ENCODE results near the gene ANXA11. TPM values are rescaled to one million over a fixed set of nuclear protein-coding genes. Genes with fewer than 3 reads are reported as not detected.
"Not testable (repeated sequence)": the region's sequence is repeated elsewhere in the genome, so short reads cannot be mapped to it uniquely, and the experiment has no call there.

The ANXA11 gene
- total RNA-seq, 2 donors from 2014 or later: 68.2 to 71.9 TPM

DNA sequence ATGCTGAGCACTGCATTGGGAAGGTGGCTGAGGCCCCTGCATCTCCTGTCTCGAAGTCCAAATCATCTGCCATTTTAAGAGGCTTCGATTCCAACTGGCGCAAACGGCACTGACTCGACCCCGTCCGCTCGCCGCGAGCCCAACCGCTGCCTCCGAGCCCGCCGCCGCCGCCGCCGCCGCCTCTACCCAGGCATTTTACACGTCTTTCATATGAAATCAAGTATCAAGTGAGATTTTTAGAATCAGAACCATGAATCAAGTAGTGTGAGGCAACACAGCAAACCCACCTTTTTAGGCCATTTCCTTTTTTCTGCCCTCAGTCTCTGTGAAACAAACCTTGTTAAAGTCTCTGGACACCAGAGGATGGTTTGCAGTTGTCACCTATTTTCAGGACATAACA is 42.3 kb upstream of the ANXA11 start:
- DNase-seq; intact Hi-C loops (cut with DNase I); H3K9me3 ChIP-seq; H3K4me1 ChIP-seq; H3K36me3 ChIP-seq (replicated peaks in 1 of 2; ENCODE audit: insufficient read depth in 1 of 2, low read depth in 2 of 2); H3K4me3 ChIP-seq; H3K27me3 ChIP-seq; ATAC-seq; H3K27ac ChIP-seq: not testable (repeated sequence)
- WGBS, 2 donors: 86 to 90% methylated on average over 8 to 18 of the region's 20 CpGs

DNA sequence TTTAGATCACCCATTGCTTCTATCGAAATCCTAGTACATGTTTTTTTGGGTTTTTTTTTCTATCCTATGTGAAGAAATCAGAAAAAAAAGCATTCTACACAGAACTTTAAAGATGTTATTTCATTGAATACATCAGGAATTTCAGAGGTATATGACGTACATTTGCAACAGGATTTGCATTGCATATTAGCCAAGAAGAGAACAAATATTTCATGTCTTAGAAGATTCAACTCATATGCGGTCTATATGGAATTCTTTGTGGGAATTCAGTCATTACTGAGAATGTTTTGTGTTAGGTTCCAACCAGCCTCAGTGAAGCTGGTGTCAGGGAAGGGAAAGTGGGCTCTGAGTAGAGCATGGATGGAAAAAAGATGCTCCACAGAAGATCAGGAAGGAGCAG is 39.0 kb upstream of the ANXA11 start:
- intact Hi-C loops (cut with DNase I); DNase-seq: not testable (repeated sequence)
- whole genome bisulfite sequencing, 2 donors: 65 to 87% methylated on average over 3 of the region's 3 CpGs

DNA sequence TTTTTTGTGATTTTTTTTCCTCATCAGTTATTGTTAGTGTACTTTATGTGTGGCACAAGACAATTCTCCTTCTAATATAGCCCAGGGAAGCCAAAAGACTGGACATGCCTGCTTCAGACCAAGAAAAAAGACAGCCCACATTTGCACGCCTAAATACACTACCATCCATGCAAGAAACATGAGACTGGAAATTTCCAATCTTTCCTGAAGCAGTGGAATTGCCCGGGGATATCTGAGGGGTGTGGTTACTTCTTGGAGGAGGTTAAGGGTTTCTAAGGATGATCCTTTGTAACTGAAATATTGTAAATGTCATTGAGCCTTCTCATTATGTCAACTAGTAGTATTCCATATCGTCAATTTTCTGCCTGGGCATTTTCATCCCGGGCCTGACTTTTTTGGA is 37.0 kb upstream of the ANXA11 start:
- DNase-seq; H3K27ac ChIP-seq; intact Hi-C loops (cut with DNase I); H3K4me1 ChIP-seq; H3K4me3 ChIP-seq; H3K27me3 ChIP-seq; H3K36me3 ChIP-seq (replicated peaks in 1 of 2; ENCODE audit: insufficient read depth in 1 of 2, low read depth in 2 of 2); H3K9me3 ChIP-seq; ATAC-seq: not testable (repeated sequence)
- WGBS, 2 donors: 80% methylated on average over 1 of the region's 4 CpGs; no CpG with 5 or more reads in 1 of the 2 donors

More for the DNA sequence above, 39.0 kb upstream of the ANXA11 start:
- not testable (repeated sequence) for ATAC-seq; H3K4me3 ChIP-seq; H3K36me3 ChIP-seq (replicated peaks in 1 of 2; ENCODE audit: insufficient read depth in 1 of 2, low read depth in 2 of 2); H3K27ac ChIP-seq; H3K9me3 ChIP-seq; H3K4me1 ChIP-seq; H3K27me3 ChIP-seq

DNA sequence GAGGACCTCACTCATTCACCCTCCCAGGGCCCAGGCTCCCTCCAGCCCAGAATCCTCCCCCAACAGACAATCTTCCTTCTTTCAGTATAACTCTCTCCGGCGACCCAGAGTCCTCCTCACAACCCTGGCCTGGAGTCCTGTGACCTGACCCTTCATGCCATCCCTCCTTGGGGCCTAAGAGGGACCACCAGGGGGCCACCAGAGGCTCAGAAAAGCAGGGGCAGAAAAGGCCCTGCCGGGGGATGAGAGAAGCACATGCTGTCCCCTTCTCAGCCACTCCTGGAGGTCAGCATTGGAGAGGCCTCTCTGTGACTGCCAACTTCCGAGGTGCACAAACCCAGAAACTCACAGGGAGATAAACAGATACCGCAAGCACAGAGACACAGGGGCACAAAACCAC is 31.1 kb upstream of the ANXA11 start:
- H3K9me3 ChIP-seq; H3K4me1 ChIP-seq; H3K27me3 ChIP-seq; ATAC-seq; H3K27ac ChIP-seq; intact Hi-C loops (cut with DNase I); H3K36me3 ChIP-seq (replicated peaks in 1 of 2; ENCODE audit: insufficient read depth in 1 of 2, low read depth in 2 of 2); DNase-seq; H3K4me3 ChIP-seq: not testable (repeated sequence)
- 79% methylated on average over 3 of the region's 5 CpGs; no CpG with 5 or more reads in 1 of the 2 donors for WGBS, 2 donors

DNA sequence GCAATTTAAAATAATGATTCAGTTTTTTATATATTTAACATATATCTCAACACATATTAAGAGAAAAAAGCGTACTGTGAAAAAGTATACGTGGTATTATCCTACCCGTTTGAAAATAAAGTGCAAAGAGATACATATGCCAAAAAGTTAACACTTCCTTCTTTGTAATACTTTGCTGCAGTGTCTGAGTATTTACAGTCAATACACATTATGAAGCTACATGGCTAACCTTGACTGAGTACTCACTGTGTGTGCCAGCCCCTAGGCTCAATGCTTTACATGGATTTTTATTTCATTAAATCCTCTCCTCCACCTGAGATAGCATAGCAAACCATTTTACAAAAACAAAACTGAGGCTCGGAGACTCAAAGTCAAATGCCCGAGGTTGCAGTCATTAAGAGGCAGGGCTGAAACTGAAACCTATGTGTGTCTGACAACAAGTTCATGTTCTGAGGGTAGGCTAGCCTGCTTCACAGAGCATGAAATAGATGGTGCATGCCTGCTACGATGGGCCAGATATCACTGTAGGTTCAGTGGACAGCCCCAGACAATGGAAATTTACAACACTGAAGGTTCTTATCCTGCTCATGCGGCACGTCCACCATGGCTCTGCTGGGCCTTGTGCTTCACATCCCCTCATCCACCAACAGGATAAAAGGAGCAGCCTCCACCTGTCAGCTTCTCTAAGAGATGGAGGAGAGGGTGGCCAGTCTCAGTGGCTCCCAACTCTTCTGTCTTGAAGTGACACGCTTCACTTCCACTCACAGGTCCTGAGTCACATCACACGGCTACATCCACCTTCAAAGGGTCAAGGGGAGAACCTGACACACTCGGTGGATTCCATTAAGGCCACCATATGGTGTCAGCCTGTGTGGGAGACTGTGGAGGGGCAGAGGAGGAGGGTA is 29.2 kb upstream of the ANXA11 start:
- intact Hi-C loops (cut with DNase I); ATAC-seq; DNase-seq; H3K9me3 ChIP-seq; H3K4me1 ChIP-seq; H3K36me3 ChIP-seq (replicated peaks in 1 of 2; ENCODE audit: insufficient read depth in 1 of 2, low read depth in 2 of 2); H3K27me3 ChIP-seq; H3K4me3 ChIP-seq; H3K27ac ChIP-seq: not testable (repeated sequence)
- WGBS, 2 donors: 69 to 75% methylated on average over 11 of the region's 11 CpGs

DNA sequence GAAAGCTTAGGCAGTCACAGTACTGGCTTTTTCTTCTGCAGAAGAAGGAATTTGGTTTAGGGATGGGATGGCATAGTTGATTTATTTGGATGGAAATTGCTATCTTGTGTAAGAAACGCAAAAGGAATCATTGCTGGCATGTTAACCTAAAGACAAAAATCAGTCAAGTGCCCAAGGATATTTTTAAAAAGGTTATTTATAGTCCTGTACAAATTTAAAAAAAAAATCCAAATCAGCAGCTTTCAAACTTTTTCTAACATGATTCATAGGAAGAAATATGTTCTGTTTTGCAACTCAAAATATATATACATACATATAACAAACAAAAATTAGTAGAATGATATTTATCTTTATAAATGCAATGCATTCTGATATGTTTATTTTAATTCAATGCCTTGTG is 28.5 kb upstream of the ANXA11 start:
- H3K36me3 ChIP-seq (replicated peaks in 1 of 2; ENCODE audit: insufficient read depth in 1 of 2, low read depth in 2 of 2); H3K27ac ChIP-seq; H3K27me3 ChIP-seq; DNase-seq; H3K4me1 ChIP-seq; H3K4me3 ChIP-seq; H3K9me3 ChIP-seq; ATAC-seq; intact Hi-C loops (cut with DNase I): not testable (repeated sequence)
- 63 to 65% methylated on average over 1 of the region's 1 CpG for WGBS, 2 donors

DNA sequence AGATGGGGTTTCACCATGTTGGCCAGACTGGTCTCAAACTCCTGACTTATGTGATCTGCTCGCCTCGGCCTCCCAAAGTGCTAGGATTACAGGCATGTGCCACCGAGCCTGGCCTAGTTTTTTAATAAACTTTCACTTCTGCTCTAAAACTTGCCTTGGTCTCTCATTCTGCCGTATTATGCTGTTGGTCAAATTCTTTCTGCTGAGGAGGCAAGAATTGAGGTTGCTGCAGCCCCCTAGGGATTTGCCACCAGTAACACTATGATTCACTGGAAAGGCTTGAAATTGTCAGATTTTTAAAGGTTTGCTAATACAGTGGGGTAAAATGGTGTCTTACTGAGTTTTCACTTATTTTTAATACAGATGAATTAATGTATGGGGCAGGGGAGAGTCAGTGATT is 21.4 kb upstream of the ANXA11 start:
- H3K9me3 ChIP-seq; DNase-seq; H3K27ac ChIP-seq; H3K27me3 ChIP-seq; intact Hi-C loops (cut with DNase I); H3K4me1 ChIP-seq; H3K4me3 ChIP-seq; H3K36me3 ChIP-seq (replicated peaks in 1 of 2; ENCODE audit: insufficient read depth in 1 of 2, low read depth in 2 of 2): not testable (repeated sequence)
- WGBS, 2 donors: 80% methylated on average over 4 of the region's 4 CpGs
- peak; percentile 18 for ATAC-seq

DNA sequence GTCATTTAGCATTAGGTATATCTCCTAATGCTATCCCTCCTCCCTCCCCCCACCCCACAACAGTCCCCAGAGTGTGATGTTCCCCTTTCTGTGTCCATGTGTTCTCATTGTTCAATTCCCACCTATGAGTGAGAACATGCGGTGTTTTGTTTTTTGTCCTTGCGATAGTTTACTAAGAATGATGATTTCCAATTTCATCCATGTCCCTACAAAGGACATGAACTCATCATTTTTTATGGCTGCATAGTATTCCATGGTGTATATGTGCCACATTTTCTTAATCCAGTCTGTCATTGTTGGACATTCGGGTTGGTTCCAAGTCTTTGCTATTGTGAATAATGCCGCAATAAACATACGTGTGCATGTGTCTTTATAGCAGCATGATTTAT is 17.7 kb upstream of the ANXA11 start:
- not testable (repeated sequence) for DNase-seq; ATAC-seq; H3K27me3 ChIP-seq; H3K4me3 ChIP-seq; H3K36me3 ChIP-seq (replicated peaks in 1 of 2; ENCODE audit: insufficient read depth in 1 of 2, low read depth in 2 of 2); H3K27ac ChIP-seq; H3K9me3 ChIP-seq; H3K4me1 ChIP-seq
- 20% methylated on average over 1 of the region's 5 CpGs; no CpG with 5 or more reads in 1 of the 2 donors for WGBS, 2 donors
- intact Hi-C loops (cut with DNase I): loop anchor here (5.0 kb wide), 1 partner anchor 81 kb away; no protein-coding TSS in a partner anchor

DNA sequence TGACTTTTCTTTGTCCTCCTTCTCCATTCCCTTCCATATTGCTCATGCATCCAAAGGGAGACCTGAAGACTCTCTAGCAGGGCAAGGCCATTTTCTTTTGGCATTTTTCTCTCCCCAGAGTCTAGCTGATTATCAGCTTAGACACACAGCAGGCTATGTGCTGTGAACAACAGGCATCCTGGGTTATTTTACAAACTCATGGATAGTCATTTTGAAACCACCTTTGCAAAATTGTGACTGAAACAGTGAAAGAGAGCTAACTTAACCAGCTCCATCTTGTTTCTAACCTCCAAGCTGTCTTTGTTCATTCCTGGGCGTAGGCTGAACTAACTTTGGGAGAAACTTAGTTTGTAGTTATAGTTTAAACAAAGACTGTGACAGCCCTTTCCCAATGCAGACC is 13.5 kb upstream of the ANXA11 start:
- WGBS, 2 donors: 82 to 93% methylated on average over 1 of the region's 1 CpG
- H3K4me1 ChIP-seq; ATAC-seq; intact Hi-C loops (cut with DNase I); DNase-seq; H3K27ac ChIP-seq; H3K36me3 ChIP-seq (replicated peaks in 1 of 2; ENCODE audit: insufficient read depth in 1 of 2, low read depth in 2 of 2); H3K9me3 ChIP-seq; H3K4me3 ChIP-seq; H3K27me3 ChIP-seq: not testable (repeated sequence)

DNA sequence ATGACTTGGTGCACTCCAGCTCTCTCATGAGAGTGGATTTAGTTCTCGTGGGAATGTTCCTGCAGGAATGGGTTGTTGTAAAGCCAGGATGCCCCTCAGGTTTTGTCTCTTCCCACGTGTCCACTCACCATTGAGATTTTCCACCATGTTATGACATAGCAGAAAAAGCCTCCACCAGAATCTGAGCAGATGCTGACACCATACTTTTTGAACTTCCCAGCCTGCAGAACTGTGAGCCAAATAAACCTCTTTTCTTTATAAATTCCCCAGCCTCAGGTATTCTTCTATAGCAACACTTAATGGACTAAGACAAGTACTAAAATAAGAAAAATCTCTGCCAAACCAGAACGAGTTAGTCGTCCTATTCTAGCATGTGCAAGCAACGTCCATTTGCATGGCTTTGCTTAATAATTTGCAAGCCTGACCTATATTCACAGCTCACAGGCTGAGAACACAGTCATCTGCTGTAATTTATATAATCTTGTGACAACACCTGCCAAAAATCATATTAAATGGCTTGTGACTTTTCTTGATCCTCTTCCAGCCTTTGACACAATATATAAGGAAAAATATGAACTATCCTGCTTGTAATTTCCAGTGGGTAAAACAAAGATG is 9.1 kb upstream of the ANXA11 start:
- H3K27me3 ChIP-seq; DNase-seq; H3K4me1 ChIP-seq; H3K27ac ChIP-seq; ATAC-seq; H3K36me3 ChIP-seq (replicated peaks in 1 of 2; ENCODE audit: insufficient read depth in 1 of 2, low read depth in 2 of 2); H3K4me3 ChIP-seq; H3K9me3 ChIP-seq; intact Hi-C loops (cut with DNase I): not testable (repeated sequence)
- WGBS, 2 donors: 42 to 49% methylated on average over 5 of the region's 5 CpGs

DNA sequence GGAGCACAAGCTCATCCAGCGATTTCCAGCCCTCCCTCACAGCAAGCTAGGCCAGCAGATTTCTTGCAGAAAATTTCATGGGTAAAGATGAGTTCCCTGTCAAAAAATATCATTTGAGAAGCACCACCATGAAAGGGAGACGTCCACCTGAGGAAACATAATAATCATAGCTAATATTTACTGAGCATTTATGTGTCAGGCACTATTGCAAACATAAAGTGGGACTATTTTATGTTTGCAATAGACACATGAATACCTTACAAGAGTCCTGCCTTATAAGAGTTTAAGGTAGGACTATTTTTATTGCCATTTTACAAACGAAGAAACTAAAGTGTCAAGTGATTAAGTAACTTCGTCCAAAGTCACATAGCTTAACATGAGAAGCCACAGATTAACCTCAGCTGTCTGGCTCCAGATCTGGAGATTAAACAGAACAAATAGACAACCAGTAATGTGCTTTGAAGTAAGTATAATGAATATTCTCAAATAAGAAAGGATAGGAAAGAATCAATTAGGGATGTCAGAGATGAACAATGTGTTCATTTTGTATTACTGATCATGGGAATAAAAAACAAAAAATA is 7.3 kb upstream of the ANXA11 start:
- H3K4me3 ChIP-seq; intact Hi-C loops (cut with DNase I); DNase-seq; H3K36me3 ChIP-seq (replicated peaks in 1 of 2; ENCODE audit: insufficient read depth in 1 of 2, low read depth in 2 of 2); H3K27ac ChIP-seq; ATAC-seq; H3K27me3 ChIP-seq; H3K9me3 ChIP-seq: not testable (repeated sequence)
- peaks cover 11% of the 10 kb centered on the region for H3K4me1 ChIP-seq
- 35 to 40% methylated on average over 4 of the region's 4 CpGs for WGBS, 2 donors
